NCI-H146 treated with DMSO at 0.1 percent for 48 hours (cell line): ENCODE measurements around the gene AAGAB.
"Not testable (repeated sequence)": the region's sequence is repeated elsewhere in the genome, so short reads cannot be mapped to it uniquely, and the experiment has no call there.

Experiments
- DNase-seq: peaks from one replicate; lab custom pipeline; 2025; ENCODE audit not compliant: unreplicated experiment; lab: John Stamatoyannopoulos, UW

Gene AAGAB

DNA sequence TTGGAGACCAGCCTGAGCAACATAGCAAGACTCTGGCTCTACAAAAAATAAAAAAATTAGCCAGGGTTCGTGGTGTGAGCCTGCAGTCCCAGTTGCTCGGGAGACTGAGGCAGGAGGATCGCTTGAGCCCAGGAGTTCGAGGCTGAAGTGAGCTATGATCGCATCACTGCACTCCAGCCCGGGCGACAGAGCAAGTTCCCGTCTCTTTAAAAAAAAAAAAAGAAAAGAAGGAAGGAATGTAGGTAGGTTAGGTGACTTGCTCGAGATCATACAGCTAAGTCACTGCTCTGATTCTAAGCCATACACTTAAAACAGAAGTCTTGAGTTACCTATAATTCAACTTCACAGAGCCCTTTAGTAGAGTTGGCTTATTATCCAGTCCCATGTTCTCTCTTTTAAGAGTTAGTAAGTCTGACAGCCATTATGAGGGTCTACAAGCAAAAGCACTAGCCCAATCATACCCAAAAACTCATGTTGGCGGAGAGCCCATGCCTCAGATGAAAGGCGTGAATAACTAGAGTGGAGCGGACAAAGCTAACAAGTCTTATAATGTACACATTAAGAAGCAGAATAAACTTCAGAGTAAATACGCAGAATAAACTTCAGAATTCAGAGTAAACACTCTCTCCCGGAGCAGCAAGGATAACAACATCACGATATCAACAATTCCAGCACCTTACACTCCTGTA is 768 bp downstream of the AAGAB start:
- DNase-seq: no peak

DNA sequence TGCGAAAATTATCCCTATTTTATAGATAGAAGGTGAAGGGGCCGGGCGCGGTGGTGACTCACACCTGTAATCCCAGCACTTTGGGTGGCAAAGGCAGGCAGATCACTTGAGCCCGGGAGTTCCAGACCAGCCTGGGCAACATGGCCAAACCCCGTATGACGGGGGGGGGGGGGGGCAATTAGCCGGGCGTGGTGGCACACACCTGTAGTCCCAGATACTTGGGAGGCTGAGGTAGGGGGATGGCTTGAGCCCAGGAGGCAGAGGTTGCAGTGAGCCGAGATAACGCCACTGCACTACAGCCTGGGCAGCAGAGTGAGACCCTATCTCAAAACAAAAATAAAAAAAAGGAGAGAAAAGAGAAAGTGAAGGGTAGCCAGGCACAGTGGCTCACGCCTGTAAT is 1.4 kb downstream of the AAGAB start:
- no peak for DNase-seq

DNA sequence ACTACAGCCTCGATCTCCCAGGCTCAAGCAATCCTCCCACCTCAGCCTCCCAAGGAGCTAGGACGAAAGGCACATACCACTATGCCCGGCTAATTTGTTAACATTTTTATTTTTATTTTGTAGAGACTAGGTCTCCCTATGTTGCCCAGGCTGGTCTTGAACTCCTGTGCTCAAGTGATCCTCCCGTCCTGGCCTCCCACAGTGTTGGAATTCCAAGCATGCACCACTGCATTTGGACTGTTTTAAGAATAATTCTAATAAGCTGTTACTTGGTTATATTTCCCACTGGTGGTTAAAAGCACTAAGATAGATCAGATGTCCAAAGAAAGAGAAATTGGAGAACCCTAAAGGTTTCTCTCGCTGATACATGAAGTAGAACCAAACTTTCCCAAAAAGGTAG is 3.1 kb downstream of the AAGAB start:
- DNase-seq: no peak

DNA sequence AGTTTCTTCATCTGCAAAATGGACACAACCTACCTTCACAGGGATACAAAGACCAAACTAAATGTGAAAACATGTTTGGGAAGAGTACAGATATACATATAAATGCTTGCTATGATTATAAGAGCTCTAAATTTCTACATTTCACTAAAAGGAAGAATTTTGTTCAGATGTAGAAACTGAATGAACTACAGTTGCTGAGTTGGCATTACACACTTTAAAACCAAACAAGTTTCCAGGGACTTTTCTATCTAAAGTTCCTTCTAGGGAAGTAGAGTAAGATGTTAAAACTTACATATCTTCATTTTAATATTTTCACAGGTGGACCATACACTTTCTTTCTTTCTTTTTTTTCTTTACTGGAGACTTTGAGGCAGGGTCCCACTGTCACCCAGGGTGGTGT is 4.6 kb downstream of the AAGAB start:
- no peak for DNase-seq

DNA sequence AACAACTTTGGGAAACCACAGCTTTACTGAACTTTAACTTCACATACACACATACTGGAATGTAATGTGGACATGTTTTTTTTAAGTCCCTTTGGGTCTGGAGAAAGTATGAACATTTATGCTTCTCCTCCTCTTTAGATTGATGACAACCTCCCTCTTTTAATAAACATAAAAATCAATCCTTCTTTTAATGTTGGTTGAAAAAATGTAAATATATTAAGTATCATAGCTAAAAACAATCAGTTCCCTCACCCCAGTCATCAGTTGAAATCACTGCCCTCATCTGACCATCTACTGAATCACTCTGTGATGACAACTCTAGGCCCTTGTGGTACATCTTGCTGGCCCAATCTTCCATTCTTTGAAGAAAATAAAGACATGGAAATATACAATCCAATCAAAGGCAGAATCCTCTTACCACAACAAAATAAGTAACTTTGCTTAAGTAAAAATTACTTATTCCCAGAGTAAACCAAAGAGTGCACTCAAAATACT is 6.4 kb downstream of the AAGAB start:
- no peak for DNase-seq

DNA sequence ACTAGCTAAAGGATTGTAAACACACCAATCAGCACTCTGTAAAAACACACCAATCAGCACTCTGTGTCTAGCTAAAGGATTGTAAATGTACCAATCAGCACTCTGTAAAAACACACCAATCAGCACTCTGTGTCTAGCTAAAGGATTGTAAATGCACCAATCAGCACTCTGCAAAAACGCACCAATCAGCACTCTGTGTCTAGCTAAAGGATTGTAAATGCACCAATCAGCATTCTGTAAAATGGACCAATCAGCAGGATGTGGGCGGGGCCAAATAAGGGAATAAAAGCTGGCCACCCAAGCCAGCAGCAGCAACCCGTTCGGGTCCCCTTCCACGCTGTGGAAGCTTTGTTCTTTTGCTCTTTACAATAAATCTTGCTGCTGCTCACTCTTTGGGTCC is 7.9 kb downstream of the AAGAB start:
- DNase-seq: not testable (repeated sequence)

DNA sequence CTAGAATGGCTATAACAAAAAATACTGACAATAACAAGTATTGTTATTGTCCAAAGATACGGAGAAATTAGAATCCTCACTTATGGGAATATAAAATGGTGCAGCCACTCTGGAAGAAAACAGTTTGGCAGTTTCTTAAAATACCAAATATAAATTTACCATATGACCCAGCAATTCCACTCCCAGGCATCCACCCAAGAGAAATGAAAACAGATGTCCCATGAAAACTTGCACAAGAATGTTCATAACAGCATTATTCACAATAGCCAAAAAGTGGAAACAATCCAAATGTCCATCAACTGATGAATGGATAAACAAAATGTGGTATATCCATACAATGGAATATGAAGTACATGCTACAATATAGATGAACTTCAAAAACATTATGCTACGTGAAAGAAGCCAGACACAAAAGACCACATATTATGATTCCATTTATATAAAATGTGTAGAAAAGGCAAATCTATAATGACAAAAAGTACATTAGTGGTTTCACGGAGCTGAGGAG is 9.4 kb downstream of the AAGAB start:
- no peak for DNase-seq

DNA sequence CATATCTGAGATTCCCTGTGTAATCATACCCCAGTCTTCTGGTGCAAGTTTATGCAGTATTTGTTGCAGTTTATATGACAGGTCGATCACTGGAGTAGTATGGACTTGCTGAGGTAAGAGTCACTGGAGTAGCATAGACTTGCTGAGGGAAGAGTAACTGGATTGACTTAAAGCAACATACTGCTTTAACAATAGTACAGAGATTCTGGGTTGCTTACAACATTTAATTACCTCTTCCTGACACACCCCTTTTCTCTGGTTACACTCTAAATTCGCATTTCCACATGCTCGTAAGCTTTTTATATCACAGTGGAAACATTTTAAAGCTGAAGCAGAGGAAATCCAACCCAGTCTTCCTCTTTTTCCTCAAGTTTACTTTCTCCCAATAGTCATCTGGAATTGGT is 11.8 kb downstream of the AAGAB start:
- DNase-seq: no peak

DNA sequence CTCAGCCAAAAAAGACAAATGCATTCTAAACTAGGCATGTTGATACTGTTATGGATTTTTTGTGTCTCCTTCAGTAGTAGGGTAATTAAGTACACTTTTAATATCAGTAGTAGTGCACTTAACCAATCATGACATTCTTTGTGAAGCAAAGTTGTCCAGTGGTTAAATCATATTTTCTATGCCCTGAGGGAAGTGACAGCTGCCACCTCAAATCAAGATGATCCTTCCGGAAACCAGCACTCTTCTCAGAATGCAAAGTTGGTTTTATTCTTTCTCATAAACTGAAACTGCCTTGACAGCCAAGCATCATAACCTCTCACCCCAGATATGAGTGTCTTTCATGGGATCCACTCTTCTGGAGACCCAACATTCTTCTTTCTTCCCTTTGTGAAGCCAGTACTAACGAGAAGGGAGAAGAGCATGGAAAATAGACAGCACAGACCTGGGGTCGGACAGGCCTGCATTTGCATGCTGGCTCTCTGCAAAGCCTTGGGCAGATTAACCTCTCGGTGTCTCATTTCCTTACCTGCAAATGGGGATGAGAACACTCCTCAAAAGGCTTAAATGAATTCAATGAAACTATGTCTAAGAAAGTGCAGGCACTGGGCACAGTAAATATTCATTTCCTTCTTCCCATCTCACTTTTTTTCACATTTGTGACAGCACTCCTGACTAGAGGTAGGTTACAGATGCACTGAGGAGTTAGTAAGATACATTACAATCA is 13.2 kb downstream of the AAGAB start:
- no peak for DNase-seq

DNA sequence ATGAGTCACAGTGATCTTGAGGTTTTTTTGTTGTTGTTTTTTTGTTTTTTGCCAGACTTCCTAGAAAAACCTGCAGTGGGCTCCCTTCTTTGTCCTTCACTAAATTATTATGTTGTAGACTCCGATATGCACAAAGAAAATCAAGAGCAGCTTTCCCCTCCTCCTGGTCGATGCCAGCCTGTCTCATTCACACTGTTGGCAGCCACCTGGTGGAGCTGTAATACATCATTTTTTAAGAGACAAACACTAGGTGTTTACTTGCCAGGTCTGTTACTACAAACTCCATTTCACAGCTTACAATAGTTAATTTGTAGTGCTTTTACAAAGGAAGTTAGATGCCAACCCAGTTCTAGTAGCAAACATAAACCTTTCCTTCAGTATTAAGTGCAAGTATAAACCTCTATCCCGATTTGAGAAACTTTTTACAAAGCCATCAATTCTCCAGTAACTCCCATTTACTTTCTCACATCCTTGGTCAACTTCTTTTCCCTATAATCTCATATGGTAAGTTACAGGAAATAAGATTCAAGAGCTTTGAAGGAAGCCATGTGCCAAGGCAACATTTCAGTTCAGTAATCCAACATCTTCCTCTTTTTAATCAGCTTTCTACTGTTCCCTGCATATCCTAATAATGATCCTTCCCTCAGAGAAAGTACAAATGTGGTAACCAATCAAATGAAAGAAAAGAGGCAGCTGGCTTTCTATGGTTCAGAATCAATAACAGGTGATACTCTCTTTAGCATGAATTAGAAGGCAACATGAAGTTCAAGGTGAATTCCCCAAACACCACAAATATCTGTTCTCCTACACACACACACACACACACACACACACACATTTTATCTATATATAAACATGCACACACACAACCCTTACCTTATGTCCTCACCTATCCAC is 14.0 kb downstream of the AAGAB start:
- peak; percentile 19 for DNase-seq

DNA sequence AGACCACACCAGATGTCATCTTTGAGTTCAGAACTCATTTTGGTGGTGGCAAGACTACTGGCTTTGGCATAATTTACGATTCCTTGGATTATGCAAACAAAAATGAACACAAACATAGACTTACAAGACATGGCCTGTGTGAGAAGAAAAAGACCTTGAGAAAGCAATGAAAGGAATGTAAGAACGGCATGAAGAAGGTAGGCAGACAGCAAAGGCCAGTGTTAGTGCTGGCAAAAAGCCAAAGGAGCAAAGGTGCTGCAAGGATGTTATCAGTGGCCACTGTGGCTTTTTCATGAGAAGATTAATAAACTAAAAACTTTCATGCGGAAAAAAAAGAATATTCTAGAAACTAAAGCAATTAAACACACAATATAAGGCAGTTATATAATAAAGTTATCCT is 21.9 kb downstream of the AAGAB start:
- no peak for DNase-seq

DNA sequence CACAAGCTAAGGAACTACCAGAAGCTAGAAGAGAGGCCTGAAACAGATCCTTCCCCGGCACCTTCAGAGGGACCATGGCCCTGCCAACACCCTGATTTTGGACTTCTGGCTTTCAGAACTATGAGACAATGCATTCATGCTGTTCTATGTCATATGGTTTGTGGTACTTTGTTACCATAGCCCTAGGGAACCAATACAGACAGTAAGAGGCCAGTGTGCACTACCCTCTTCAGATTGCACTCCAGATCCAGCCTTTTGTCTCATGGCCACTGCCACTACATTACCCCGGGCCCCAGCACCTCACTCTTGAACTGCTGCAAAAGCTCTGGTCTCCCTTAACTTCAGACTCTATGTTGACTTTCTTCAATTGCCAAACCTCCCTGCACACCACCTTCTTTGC is 24.0 kb downstream of the AAGAB start:
- no peak for DNase-seq

DNA sequence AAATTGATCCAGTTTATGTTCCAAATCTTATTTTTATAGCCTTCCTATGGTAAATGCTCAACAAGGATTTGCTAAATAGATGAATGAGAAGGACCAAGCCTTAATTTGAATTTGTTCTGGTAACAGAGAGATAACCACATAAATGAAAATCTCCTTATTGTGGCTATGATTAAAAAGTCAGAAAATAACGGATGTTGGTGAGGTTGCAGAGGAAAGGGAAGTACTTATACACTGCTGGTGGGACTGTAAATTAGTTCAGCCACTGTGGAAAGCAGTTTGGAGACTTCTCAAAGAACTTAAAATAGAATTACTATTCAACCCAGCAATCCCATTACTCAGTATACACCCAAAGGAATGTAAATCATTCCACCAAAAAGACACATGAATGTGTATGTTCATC is 26.2 kb downstream of the AAGAB start:
- no peak for DNase-seq

DNA sequence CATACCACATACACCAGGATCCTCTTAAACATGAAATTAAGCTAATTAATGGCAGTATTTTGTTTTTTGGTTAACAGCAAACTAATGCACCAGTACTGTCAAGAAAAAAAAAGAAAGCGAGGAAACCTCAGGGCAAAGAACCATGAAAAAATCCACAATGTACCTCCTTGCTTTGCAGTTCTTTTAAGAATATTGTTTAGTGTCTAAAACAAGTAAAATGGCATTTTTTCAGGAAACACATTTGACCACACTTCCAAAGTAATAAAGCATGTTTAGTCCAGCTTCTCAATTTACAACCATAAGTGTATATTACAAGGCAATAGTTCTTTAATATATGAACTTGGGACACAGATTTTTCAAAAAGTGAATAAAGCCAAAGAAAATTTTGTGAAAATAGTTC is 26.6 kb downstream of the AAGAB start:
- no peak for DNase-seq

DNA sequence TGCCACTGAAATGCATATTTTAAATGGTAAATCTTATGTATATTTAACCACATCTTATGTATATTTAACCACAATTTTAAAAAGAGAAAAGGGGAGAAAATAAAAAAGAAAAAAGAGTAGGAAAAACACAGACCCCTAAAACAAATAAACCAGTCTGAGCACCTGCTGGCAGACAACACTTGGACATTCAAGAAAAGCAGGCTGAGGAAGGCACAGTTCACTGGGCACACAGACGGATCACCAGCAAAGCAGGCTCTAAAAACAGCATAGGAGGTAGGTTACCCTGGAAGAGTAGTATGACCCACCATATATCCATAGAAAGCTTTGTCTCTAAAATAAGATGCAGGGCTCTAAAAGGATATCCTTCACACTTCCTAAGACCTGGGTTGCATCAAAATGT is 27.0 kb downstream of the AAGAB start:
- no peak for DNase-seq

DNA sequence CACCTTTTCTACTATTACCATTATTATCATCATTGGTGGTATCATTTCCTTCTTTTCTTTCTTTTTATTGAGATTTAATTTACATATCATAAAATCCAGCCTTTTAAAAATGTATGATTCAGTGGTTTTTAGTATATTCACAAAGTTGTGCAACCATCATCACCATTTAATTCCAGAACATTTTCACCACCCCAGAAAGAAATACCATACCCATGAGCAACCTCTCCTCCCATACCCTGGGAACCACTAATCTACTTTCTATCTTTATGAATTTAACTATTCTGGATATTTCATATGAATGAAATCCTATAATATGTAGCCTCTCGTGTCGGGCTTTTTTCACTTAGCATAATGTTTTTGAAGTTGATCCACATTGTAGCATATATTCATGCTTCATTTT is 29.1 kb downstream of the AAGAB start:
- DNase-seq: no peak

DNA sequence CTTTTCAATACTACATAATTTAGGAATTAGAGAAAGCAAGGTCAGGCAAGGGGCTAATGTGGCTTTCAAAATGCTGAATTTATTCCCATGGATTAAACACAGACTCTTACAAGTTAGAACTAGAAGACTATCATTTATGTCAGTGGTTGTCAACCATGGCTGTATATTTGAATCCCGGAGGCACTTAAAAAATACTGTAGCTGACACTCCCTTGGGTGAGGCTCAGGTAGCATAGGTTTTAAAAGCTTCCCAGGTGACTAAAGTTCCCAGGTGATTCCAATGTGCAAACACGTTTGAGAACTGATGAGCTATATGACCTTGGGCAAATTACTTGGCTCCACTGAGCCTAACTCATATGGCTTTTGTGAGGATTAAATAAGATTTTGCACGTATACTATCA is 29.6 kb downstream of the AAGAB start:
- DNase-seq: no peak

DNA sequence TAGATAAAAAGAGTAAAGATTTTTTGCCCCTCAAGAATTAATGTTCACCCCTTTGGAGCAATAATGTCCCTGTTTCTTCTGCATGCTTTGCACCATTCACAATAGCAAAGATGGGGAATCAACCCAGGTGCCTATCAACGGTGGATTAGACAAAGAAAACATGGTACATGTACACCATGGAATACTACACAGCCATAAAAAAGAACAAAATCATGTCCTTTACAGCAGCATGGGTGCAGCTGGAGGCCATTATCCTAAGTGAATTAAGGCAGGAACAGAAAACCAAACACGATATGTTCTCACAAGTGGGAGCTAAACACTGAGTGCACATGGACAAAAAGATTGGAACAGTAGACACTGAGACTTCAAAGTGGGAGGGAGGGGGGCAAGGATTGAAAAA is 35.2 kb downstream of the AAGAB start:
- no peak for DNase-seq

DNA sequence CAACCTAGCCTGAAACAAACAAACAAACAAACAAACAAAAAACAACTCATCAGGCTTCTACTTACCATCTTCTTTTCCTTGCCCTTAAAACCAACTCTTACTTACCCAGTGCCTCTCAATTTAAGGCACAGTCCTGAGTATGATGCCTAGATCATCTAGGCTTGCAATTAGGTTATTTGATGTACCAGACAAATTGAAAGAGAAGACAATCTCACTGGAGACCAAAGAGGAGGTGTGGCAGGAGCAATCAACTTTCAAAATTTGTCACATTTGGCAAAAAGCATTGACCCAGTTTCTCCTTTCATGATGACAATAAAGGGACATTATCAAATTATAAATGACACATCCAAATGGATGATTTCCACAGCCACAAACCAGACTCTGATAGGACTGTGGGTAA is 36.0 kb downstream of the AAGAB start:
- DNase-seq: no peak

DNA sequence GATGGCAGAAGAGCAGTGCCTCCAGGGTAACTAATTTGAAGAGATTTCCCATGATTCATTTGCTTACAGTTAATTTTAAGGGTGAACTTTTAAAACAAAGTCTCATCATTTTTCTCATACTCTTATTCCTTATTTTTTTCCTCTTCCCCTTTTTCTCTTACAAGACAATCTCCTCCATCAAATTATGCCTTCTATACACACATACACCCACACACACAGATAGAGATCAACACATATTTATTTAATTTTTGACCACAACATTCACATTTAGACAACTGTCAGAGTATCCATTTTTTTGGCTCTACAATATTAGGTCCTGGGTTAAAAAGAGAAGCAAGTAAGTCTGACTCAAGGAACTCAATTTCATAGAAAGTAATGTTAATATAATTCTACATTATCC is 37.6 kb downstream of the AAGAB start:
- DNase-seq: no peak

DNA sequence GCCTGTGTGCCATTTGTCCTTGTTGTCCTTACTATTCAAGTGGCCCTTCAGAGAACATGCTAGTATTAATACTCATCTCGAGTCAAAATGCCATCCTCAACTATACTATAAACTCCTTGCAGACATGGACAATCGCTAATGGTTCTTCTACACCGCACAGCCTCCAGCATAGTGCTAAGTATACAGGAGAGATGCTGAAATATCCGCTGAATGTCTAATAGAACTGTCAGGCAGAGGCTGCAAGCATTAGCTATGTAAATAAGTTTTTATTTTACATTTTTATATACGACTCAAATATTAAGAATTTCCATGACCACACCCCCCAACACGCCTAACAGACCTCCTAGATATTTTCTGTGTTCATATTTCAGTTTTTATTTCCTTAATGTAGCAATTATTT is 39.4 kb downstream of the AAGAB start:
- no peak for DNase-seq
